Caco-2 (cell line): ENCODE measurements around the gene STK33. TPM values are rescaled to one million over a fixed set of nuclear protein-coding genes. Genes with fewer than 3 reads are reported as not detected.

Experiments
- BruUV-seq: library from RNA; stranded (reverse); fragments of 400-500 nt; replicated peaks from 2 replicates; lab custom pipeline; 2021; lab: Mats Ljungman, UMichigan
- CTCF ChIA-PET: fragments of 300-600 bp; sonication (Branson Sonifier 250); formaldehyde crosslinking; loops from one replicate; lab custom pipeline; 2022; ENCODE audit warnings: antibody characterized with exemption; lab: Charles Lee
- POLR2A ChIA-PET: fragments of 300-600 bp; sonication (Branson Sonifier 250); formaldehyde crosslinking; loops from one replicate; lab custom pipeline; 2022; ENCODE audit warnings: antibody characterized with exemption; lab: Charles Lee
- DNase-seq, 2 experiments: peaks; one replicate each; pipeline versions ENCODE4 v3.0.0 to v3.0.0-alpha.2; 2020 to 2022
- H3K27me3 ChIP-seq: replicated peaks from 2 replicates; pipeline ENCODE4 v1.6.0; 2011; ENCODE audit warnings: low read length; ENCODE audit not compliant: control insufficient read depth, insufficient read depth
- H3K36me3 ChIP-seq: 2 replicates; pipeline ENCODE4 v1.5.1; 2011; ENCODE audit warnings: low read length; ENCODE audit not compliant: control insufficient read depth, insufficient read depth
- H3K4me1 ChIP-seq: fragments of 250-450 bp; sonication (Bioruptor Pico); 2 replicates; pipeline ENCODE4 v1.5.1; 2020; ENCODE audit warnings: mild to moderate bottlenecking
- H3K4me3 ChIP-seq: 2 replicates; pipeline ENCODE4 v1.5.1; 2011; ENCODE audit warnings: low read depth, mild to moderate bottlenecking, control low read depth, low read length
- H3K9me3 ChIP-seq: fragments of 250-450 bp; sonication (Bioruptor Pico); 2 replicates; pipeline ENCODE4 v1.5.1; 2020; ENCODE audit warnings: mild to moderate bottlenecking, moderate library complexity
- H3K27ac Mint-ChIP-seq: one replicate; pipeline ENCODE4 v1.8.0; 2022; ENCODE audit warnings: mixed read lengths; ENCODE audit not compliant: unreplicated experiment
- H3K27me3 Mint-ChIP-seq: one replicate; pipeline ENCODE4 v1.8.0; 2022; ENCODE audit warnings: mixed read lengths; ENCODE audit not compliant: insufficient read depth, unreplicated experiment
- H3K36me3 Mint-ChIP-seq: one replicate; pipeline ENCODE4 v1.8.0; 2022; ENCODE audit warnings: mild to moderate bottlenecking, mixed read lengths; ENCODE audit not compliant: insufficient read depth, unreplicated experiment
- H3K4me1 Mint-ChIP-seq: one replicate; pipeline ENCODE4 v1.8.0; 2022; ENCODE audit warnings: low read depth, mixed read lengths; ENCODE audit not compliant: unreplicated experiment
- H3K4me3 Mint-ChIP-seq: one replicate; pipeline ENCODE4 v1.8.0; 2022; ENCODE audit warnings: mild to moderate bottlenecking, moderate library complexity, mixed read lengths; ENCODE audit not compliant: unreplicated experiment
- H3K9me3 Mint-ChIP-seq: one replicate; pipeline ENCODE4 v1.8.0; 2022; ENCODE audit warnings: mixed read lengths; ENCODE audit not compliant: unreplicated experiment
- CTCF ChIP-seq, 2 experiments: fragments of 200-600 bp in 1 of 2; IDR thresholded peaks; 1 replicate in 1 of 2; 2 replicates in 1 of 2; pipeline versions ENCODE4 v1.5.1 to v1.8.0; 2011 to 2022; ENCODE audit warnings: antibody characterized with exemption in 1 of 2, control low read depth in 1 of 2, inconsistent platforms in 1 of 2, low read depth in 1 of 2, low read length in 1 of 2, mild to moderate bottlenecking in 1 of 2, moderate library complexity in 1 of 2; ENCODE audit not compliant: insufficient read depth in 1 of 2, severe bottlenecking in 1 of 2, unreplicated experiment in 1 of 2
- intact Hi-C: fragments of 100-400 bp; cut with micrococcal nuclease; formaldehyde crosslinking; loops from one replicate; pipeline ENCODE4 v1.10.0; 2022; ENCODE audit not compliant: unreplicated experiment
- total RNA-seq: library from RNA; stranded (reverse); gene quantifications from 2 replicates; pipeline ENCODE4 v1.2.3, GENCODE V29; 2022

Gene STK33
- total RNA-seq, 1 experiment from 2014 or later: 0.98 TPM

- Histone ChIP-seq H3K36me3 (no peaks in the 10 kb centered on the region), H3K27me3 (no peaks in the 10 kb centered on the region; the same call in 1 of the 2 replicates)
These were observed 26.3 kb downstream of the STK33 start for GRCh38 chr11:8567602-8568198.

GRCh38 chr11:8566613-8567210, 27.3 kb downstream of the STK33 start:
- no peaks in the 10 kb centered on the region for H3K4me1 ChIP-seq
- ChIA-PET CTCF (interaction anchor here (0.6 to 1.7 kb wide), 10 partner anchors 26 to 561 kb away, joined by 3 to 9 read pairs (median 3); no protein-coding TSS in a partner anchor), POLR2A (no interaction called here)
- no peaks in the 10 kb centered on the region for H3K36me3 ChIP-seq
- no peaks in the 10 kb centered on the region; the same call in 1 of the 2 replicates for H3K9me3 ChIP-seq
- BruUV-seq: no TSS peak
- H3K9me3 Mint-ChIP-seq: peaks cover 10% of the 10 kb centered on the region
- no peaks in the 10 kb centered on the region for H3K36me3 Mint-ChIP-seq
- H3K4me1 Mint-ChIP-seq: no peaks in the 10 kb centered on the region
- DNase-seq: peak in 1 of 2 experiments; percentile 29
- peaks cover 7% of the 10 kb centered on the region for H3K27me3 Mint-ChIP-seq
- H3K4me3 ChIP-seq: no peak overlapping the region
- H3K27me3 ChIP-seq: no peaks in the 10 kb centered on the region; the same call in 1 of the 2 replicates
- peak; percentile 39 to 65 for TF ChIP-seq CTCF (IDR thresholded peaks at IDR 0.05; ENCODE audit: insufficient read depth in 1 of 2, low read depth in 1 of 2, low read length in 1 of 2, severe bottlenecking in 1 of 2, unreplicated experiment in 1 of 2)
- intact Hi-C loops: loop anchor here (1.0 to 10.0 kb wide), 5 partner anchors 182 to 562 kb away; no protein-coding TSS in a partner anchor
- H3K4me3 Mint-ChIP-seq: no peak overlapping the region
- H3K27ac Mint-ChIP-seq: no peak overlapping the region

More at GRCh38 chr11:8567602-8568198, 26.3 kb downstream of the STK33 start:
- TF ChIP-seq CTCF (IDR thresholded peaks at IDR 0.05; ENCODE audit: insufficient read depth in 1 of 2, low read depth in 1 of 2, low read length in 1 of 2, severe bottlenecking in 1 of 2, unreplicated experiment in 1 of 2): no peak
- H3K4me3 Mint-ChIP-seq: no peak overlapping the region
- Histone ChIP-seq H3K4me1 (no peaks in the 10 kb centered on the region), H3K9me3 (no peaks in the 10 kb centered on the region), H3K4me3 (no peak overlapping the region)
- CTCF ChIA-PET: interaction anchor here (1.2 to 1.7 kb wide), 3 partner anchors 346 to 468 kb away, joined by 3 read pairs; no protein-coding TSS in a partner anchor
- H3K4me1 Mint-ChIP-seq: no peaks in the 10 kb centered on the region
- no peak overlapping the region for H3K27ac Mint-ChIP-seq
- BruUV-seq: no TSS peak
- POLR2A ChIA-PET: no interaction called here
- DNase-seq: no peak
- intact Hi-C loops: loop anchor here (2.0 to 10.0 kb wide), 2 partner anchors 239 to 563 kb away; no protein-coding TSS in a partner anchor
- H3K27me3 Mint-ChIP-seq: peaks cover 5% of the 10 kb centered on the region
- H3K9me3 Mint-ChIP-seq: no peaks in the 10 kb centered on the region
- H3K36me3 Mint-ChIP-seq: no peaks in the 10 kb centered on the region

- Mint-ChIP-seq H3K27ac (no peak overlapping the region), H3K27me3 (peaks cover 7% of the 10 kb centered on the region), H3K4me1 (no peaks in the 10 kb centered on the region), H3K9me3 (peaks cover 23% of the 10 kb centered on the region), H3K4me3 (no peak overlapping the region), H3K36me3 (no peaks in the 10 kb centered on the region)
- BruUV-seq: no TSS peak
- Histone ChIP-seq H3K4me3 (no peak overlapping the region), H3K9me3 (peaks cover 4% of the 10 kb centered on the region; the same call in 1 of the 2 replicates), H3K4me1 (no peaks in the 10 kb centered on the region), H3K36me3 (no peaks in the 10 kb centered on the region), H3K27me3 (no peaks in the 10 kb centered on the region; the same call in 1 of the 2 replicates)
- no peak for DNase-seq
- no peak for TF ChIP-seq CTCF (IDR thresholded peaks at IDR 0.05; ENCODE audit: insufficient read depth in 1 of 2, low read depth in 1 of 2, low read length in 1 of 2, severe bottlenecking in 1 of 2, unreplicated experiment in 1 of 2)
- intact Hi-C loops: loop anchor here (10.0 kb wide), 1 partner anchor 560 kb away; no protein-coding TSS in a partner anchor
- ChIA-PET POLR2A (no interaction called here), CTCF (interaction anchor here (1.5 kb wide), 1 partner anchor 174 kb away, joined by 3 read pairs; no protein-coding TSS in a partner anchor)
These were observed 29.5 kb downstream of the STK33 start for GRCh38 chr11:8564526-8564925.
